H1 (cell line): ENCODE data around the gene AGAP1. TPM values are rescaled to one million over a fixed set of nuclear protein-coding genes. Genes with fewer than 3 reads are reported as not detected.

Source experiments
- CTCF ChIA-PET: fragments of 300-600 bp; sonication (Branson Sonifier 250); formaldehyde crosslinking; loops from one replicate; lab custom pipeline; 2021; ENCODE audit not compliant: partially characterized antibody; lab: Charles Lee
- POLR2A ChIA-PET: fragments of 300-600 bp; sonication (Branson Sonifier 250); formaldehyde crosslinking; loops from one replicate; lab custom pipeline; 2021; ENCODE audit warnings: inconsistent platforms; ENCODE audit not compliant: partially characterized antibody; lab: Charles Lee
- DNase-seq, 2 experiments: peaks; one replicate each; pipeline versions ENCODE4 v3.0.0 to v3.0.0-alpha.2; 2010 to 2022; ENCODE audit warnings: low spot score in 2 of 2, low read depth in 1 of 2, mixed read lengths in 1 of 2
- FAIRE-seq: peaks from 2 replicates; lab custom pipeline; 2011; peaks lifted over from hg19 to GRCh38; lab: Jason Lieb, UNC
- H2AFZ ChIP-seq: 2 replicates; pipeline ENCODE4 v1.8.1; 2012; ENCODE audit warnings: low read length, inconsistent platforms
- H2AK5ac ChIP-seq: 2 replicates; pipeline ENCODE4 v1.6.1; 2013; ENCODE audit warnings: low read depth, low read length
- H2BK120ac ChIP-seq: replicated peaks from 2 replicates; pipeline ENCODE3; 2013; ENCODE audit warnings: low read depth, low read length, inconsistent platforms
- H2BK12ac ChIP-seq: 2 replicates; pipeline ENCODE4 v1.6.1; 2013; ENCODE audit warnings: low read depth, low read length
- H2BK15ac ChIP-seq: 2 replicates; pipeline ENCODE4 v1.6.1; 2013; ENCODE audit warnings: low read length
- H2BK20ac ChIP-seq: 2 replicates; pipeline ENCODE4 v1.6.1; 2013; ENCODE audit warnings: low read length
- H2BK5ac ChIP-seq: 2 replicates; pipeline ENCODE4 v1.6.1; 2013; ENCODE audit warnings: low read depth, low read length
- H3K14ac ChIP-seq: 2 replicates; pipeline ENCODE4 v1.6.1; 2013; ENCODE audit warnings: inconsistent platforms; ENCODE audit not compliant: insufficient read length
- H3K18ac ChIP-seq: 2 replicates; pipeline ENCODE4 v1.6.1; 2013; ENCODE audit warnings: low read length; ENCODE audit errors: extremely low read depth
- H3K23ac ChIP-seq: 2 replicates; pipeline ENCODE4 v1.6.1; 2013; ENCODE audit warnings: inconsistent platforms; ENCODE audit not compliant: insufficient read length
- H3K23me2 ChIP-seq: 2 replicates; pipeline ENCODE4 v1.6.1; 2013; ENCODE audit warnings: low read depth, low read length
- H3K27ac ChIP-seq: 2 replicates; pipeline ENCODE4 v1.6.1; 2011; ENCODE audit warnings: low read depth, low read length, inconsistent platforms
- H3K27me3 ChIP-seq, 4 experiments: replicated peaks in 1 of 4; 1 replicate in 1 of 4; 2 replicates in 3 of 4; pipeline versions ENCODE4 v1.6.1 to v1.8.1; 2011 to 2013; ENCODE audit warnings: low read length in 3 of 4, mild to moderate bottlenecking in 3 of 4, inconsistent platforms in 2 of 4, mixed read lengths in 2 of 4, moderate library complexity in 1 of 4; ENCODE audit not compliant: control insufficient read depth in 3 of 4, insufficient read depth in 3 of 4; ENCODE audit errors: extremely low read depth in 1 of 4
- H3K36me3 ChIP-seq, 4 experiments: 2 replicates each; pipeline versions ENCODE4 v1.6.1 to v1.8.1; 2011 to 2013; ENCODE audit warnings: mild to moderate bottlenecking in 4 of 4, low read length in 3 of 4, moderate library complexity in 2 of 4, control low read depth in 1 of 4, inconsistent platforms in 1 of 4; ENCODE audit not compliant: insufficient read depth in 4 of 4, control insufficient read depth in 2 of 4
- H3K4ac ChIP-seq: replicated peaks from 2 replicates; pipeline ENCODE3; 2013; ENCODE audit warnings: low read length, low read depth, mixed read lengths, inconsistent platforms; ENCODE audit not compliant: insufficient read length
- H3K4me1 ChIP-seq, 4 experiments: replicated peaks in 1 of 4; 1 replicate in 1 of 4; 2 replicates in 3 of 4; pipeline versions ENCODE4 v1.6.1 to v1.8.1; 2011 to 2013; ENCODE audit warnings: low read length in 3 of 4, inconsistent platforms in 2 of 4, mixed read lengths in 1 of 4; ENCODE audit not compliant: insufficient read depth in 4 of 4, control insufficient read depth in 3 of 4
- H3K4me2 ChIP-seq, 2 experiments: 2 replicates each; pipeline versions ENCODE4 v1.6.1 to v1.8.1; 2011 to 2013; ENCODE audit warnings: low read depth in 2 of 2, low read length in 2 of 2, control low read depth in 1 of 2, inconsistent platforms in 1 of 2, mild to moderate bottlenecking in 1 of 2; ENCODE audit not compliant: insufficient read depth in 1 of 2
- H3K4me3 ChIP-seq, 4 experiments: fragments of 200-600, 300-600 bp in 1 of 4; sonication (generic), shearing (Covaris generic), sonication (Bioruptor Twin) in 1 of 4; 2 replicates each; pipeline versions ENCODE4 v1.5.1 to v1.8.1; 2011 to 2016; ENCODE audit warnings: low read length in 4 of 4, low read depth in 3 of 4, control low read depth in 2 of 4, inconsistent platforms in 2 of 4, mild to moderate bottlenecking in 2 of 4, mixed read lengths in 1 of 4, moderate library complexity in 1 of 4; ENCODE audit not compliant: insufficient read depth in 2 of 4; ENCODE audit errors: extremely low read depth in 1 of 4
- H3K56ac ChIP-seq: replicated peaks from 2 replicates; pipeline ENCODE3; 2013; ENCODE audit warnings: low read depth, mild to moderate bottlenecking, mixed read lengths, low read length, inconsistent platforms; ENCODE audit not compliant: insufficient read length
- H3K79me1 ChIP-seq: 2 replicates; pipeline ENCODE4 v1.6.1; 2013; ENCODE audit warnings: low read depth, low read length, control low read depth
- H3K79me2 ChIP-seq, 2 experiments: 2 replicates each; pipeline versions ENCODE4 v1.6.1 to v1.8.1; 2012 to 2013; ENCODE audit warnings: low read length in 2 of 2, mild to moderate bottlenecking in 2 of 2, inconsistent platforms in 1 of 2; ENCODE audit not compliant: insufficient read depth in 2 of 2, control insufficient read depth in 1 of 2
- H3K9ac ChIP-seq, 4 experiments: replicated peaks in 1 of 4; 1 replicate in 1 of 4; 2 replicates in 3 of 4; pipeline versions ENCODE4 v1.6.1 to v1.8.1; 2011 to 2013; ENCODE audit warnings: low read depth in 3 of 4, low read length in 3 of 4, control low read depth in 2 of 4, mild to moderate bottlenecking in 2 of 4, moderate library complexity in 2 of 4, inconsistent platforms in 1 of 4; ENCODE audit errors: extremely low read depth in 1 of 4
- H3K9me3 ChIP-seq, 2 experiments: 2 replicates each; pipeline versions ENCODE4 v1.6.1 to v1.8.1; 2012 to 2013; ENCODE audit warnings: mild to moderate bottlenecking in 2 of 2, moderate library complexity in 2 of 2, control low read depth in 1 of 2, inconsistent platforms in 1 of 2, low read depth in 1 of 2, low read length in 1 of 2, mixed read lengths in 1 of 2; ENCODE audit not compliant: insufficient read depth in 2 of 2
- H4K20me1 ChIP-seq, 2 experiments: replicated peaks in 1 of 2; 2 replicates each; pipeline versions ENCODE3 to v1.8.1; 2011 to 2013; ENCODE audit warnings: inconsistent platforms in 2 of 2, low read length in 2 of 2, mild to moderate bottlenecking in 1 of 2; ENCODE audit not compliant: insufficient read depth in 2 of 2, control insufficient read depth in 1 of 2
- H4K5ac ChIP-seq: 2 replicates; pipeline ENCODE4 v1.6.1; 2013; ENCODE audit warnings: low read length, low read depth, mixed read lengths, inconsistent platforms; ENCODE audit not compliant: insufficient read length
- H4K8ac ChIP-seq: 2 replicates; pipeline ENCODE4 v1.8.0; 2013; ENCODE audit warnings: mild to moderate bottlenecking, moderate library complexity, low read length, inconsistent platforms; ENCODE audit not compliant: insufficient read depth; ENCODE audit errors: extremely low read depth
- H4K91ac ChIP-seq: replicated peaks from 2 replicates; pipeline ENCODE3; 2013; ENCODE audit warnings: low read length, mixed read lengths, inconsistent platforms; ENCODE audit not compliant: insufficient read length
- CBX5 ChIP-seq: fragments of 300-800, 300-1000 bp; sonication (generic); IDR thresholded peaks from 2 replicates; pipeline ENCODE4 v1.7.1; 2016; ENCODE audit warnings: antibody characterized with exemption, low read length, low read depth
- HDAC2 ChIP-seq, 2 experiments: fragments of 300-600 bp in 1 of 2; sonication (generic) in 1 of 2; IDR thresholded peaks; 2 replicates each; pipeline ENCODE4 v1.6.1; 2011 to 2012; ENCODE audit warnings: low read depth in 2 of 2, low read length in 2 of 2, mild to moderate bottlenecking in 2 of 2, moderate library complexity in 2 of 2, borderline replicate concordance in 1 of 2, inconsistent platforms in 1 of 2
- NANOG ChIP-seq: IDR thresholded peaks from 2 replicates; pipeline ENCODE4 v1.6.1; 2011; ENCODE audit warnings: low read length, low read depth, mild to moderate bottlenecking, inconsistent platforms; ENCODE audit not compliant: insufficient read depth, poor library complexity, severe bottlenecking
- SIRT6 ChIP-seq: IDR thresholded peaks from one replicate; pipeline ENCODE4 v1.7.1; 2012; ENCODE audit warnings: low read length, inconsistent platforms
- WGBS, 2 experiments: shearing (Covaris generic) in 1 of 2; methylation state at CpG; one replicate each; pipeline versions ENCODE4 v1.1.6 to v1.1.7; 2013 to 2015; ENCODE audit warnings: low lambda C conversion rate in 2 of 2, mixed read lengths in 2 of 2, inconsistent platforms in 1 of 2, low coverage in 1 of 2, missing lambda C conversion rate in 1 of 2; ENCODE audit not compliant: insufficient replicate concordance in 2 of 2, insufficient coverage in 1 of 2, insufficient read length in 1 of 2; ENCODE audit errors: extremely low coverage in 1 of 2, missing lambda C conversion rate in 1 of 2; 5-methylcytosine and 5-hydroxymethylcytosine counted together
- polyA plus RNA-seq, 7 experiments: library from polyadenylated mRNA; depleted of rRNA in 3 of 7; stranded (reverse) in 5 of 7; unstranded in 2 of 7; fragments of >200 nt in 5 of 7; fragments of 200-250 nt in 2 of 7; gene quantifications; 1 replicate in 5 of 7; 2 replicates in 1 of 7; 4 replicates in 1 of 7; pipeline versions ENCODE4 v1.2.1 to v1.2.3, GENCODE V29; 2011 to 2013; ENCODE audit warnings: missing spikeins in 2 of 7, mixed read lengths in 2 of 7
- total RNA-seq: library from RNA; stranded (reverse); fragmentation: NEBNext Ultra II Directional; extraction: Animal tissue kit (Norgen Biotek cat#: 25700); gene quantifications from 2 replicates; pipeline ENCODE4 v1.2.1, GENCODE V29; 2021
- TF ChIP-seq, protein P1 (sequence below): IDR thresholded peaks from 2 replicates; pipeline ENCODE4 v1.6.1; 2011; ENCODE audit warnings: low read length, improper control_type of control experiment
- TF ChIP-seq, protein P2 (sequence below), 3 experiments: IDR thresholded peaks; 1 replicate in 2 of 3; 2 replicates in 1 of 3; pipeline versions ENCODE4 v1.5.1 to v1.6.1; 2011; ENCODE audit warnings: low read length in 3 of 3, mild to moderate bottlenecking in 3 of 3, inconsistent platforms in 2 of 3, low read depth in 1 of 3, moderate library complexity in 1 of 3; ENCODE audit not compliant: insufficient read depth in 1 of 3; ENCODE audit errors: control extremely low read depth in 1 of 3
- TF ChIP-seq, protein P3 (sequence below): IDR thresholded peaks from 2 replicates; pipeline ENCODE4 v1.6.1; 2012; ENCODE audit warnings: low read length, inconsistent platforms

The AGAP1 gene
- total and polyA plus RNA-seq, 2 of the 8 experiments (the other 6 are each of a cell fraction or from before 2014, with no cell fraction given), result 18.1 to 39.4 TPM

DNA sequence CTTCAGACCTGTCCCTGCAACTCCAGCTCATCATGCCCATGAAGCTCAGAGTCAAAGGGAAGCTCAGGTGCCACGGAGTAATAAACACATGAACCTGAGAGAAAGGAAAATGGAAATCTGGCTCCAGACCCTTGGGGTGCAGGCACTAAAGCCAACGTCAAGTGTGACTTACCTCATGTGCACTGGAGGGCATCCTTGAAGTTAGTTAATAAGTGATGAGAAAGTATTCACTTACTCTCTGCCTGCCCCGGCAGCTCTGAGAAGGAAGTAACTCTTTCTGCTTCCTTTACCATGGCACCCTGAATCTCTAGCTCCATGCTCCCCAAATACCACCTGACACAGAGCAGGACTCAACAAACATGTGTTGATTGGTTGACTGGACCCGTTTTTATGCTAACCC is 21.4 kb upstream of the AGAP1 start:
- no peak overlapping the region for H2BK5ac ChIP-seq
- H3K4ac ChIP-seq, result no peak overlapping the region
- DNase-seq (no peak), FAIRE-seq (no peak)
- WGBS, 2 experiments, result 91% methylated on average over 4 of the region's 4 CpGs; no CpG with 5 or more reads in 1 of the 2 experiments
- no peaks in the 10 kb centered on the region for H4K20me1 ChIP-seq
- H3K27me3 ChIP-seq, result no peaks in the 10 kb centered on the region; a peak in 1 of 7 replicates
- H4K5ac ChIP-seq, result no peak overlapping the region
- H3K36me3 ChIP-seq, result no peaks in the 10 kb centered on the region
- no peak overlapping the region for H3K18ac ChIP-seq
- no peak overlapping the region for H2BK120ac ChIP-seq
- ChIA-PET CTCF (no interaction called here), POLR2A (no interaction called here)
- no peaks in the 10 kb centered on the region for H3K79me1 ChIP-seq
- H3K23ac ChIP-seq, result no peak overlapping the region
- TF ChIP-seq, protein P1, sequence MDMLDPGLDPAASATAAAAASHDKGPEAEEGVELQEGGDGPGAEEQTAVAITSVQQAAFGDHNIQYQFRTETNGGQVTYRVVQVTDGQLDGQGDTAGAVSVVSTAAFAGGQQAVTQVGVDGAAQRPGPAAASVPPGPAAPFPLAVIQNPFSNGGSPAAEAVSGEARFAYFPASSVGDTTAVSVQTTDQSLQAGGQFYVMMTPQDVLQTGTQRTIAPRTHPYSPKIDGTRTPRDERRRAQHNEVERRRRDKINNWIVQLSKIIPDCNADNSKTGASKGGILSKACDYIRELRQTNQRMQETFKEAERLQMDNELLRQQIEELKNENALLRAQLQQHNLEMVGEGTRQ, result no peak
- TF ChIP-seq SIRT6 (no peak), HDAC2 (IDR thresholded peaks at IDR 0.05; ENCODE audit: borderline replicate concordance in 1 of 2, low read depth in 2 of 2, low read length in 2 of 2) (no peak), CBX5 (no peak), NANOG (no peak)
- TF ChIP-seq, protein P2, sequence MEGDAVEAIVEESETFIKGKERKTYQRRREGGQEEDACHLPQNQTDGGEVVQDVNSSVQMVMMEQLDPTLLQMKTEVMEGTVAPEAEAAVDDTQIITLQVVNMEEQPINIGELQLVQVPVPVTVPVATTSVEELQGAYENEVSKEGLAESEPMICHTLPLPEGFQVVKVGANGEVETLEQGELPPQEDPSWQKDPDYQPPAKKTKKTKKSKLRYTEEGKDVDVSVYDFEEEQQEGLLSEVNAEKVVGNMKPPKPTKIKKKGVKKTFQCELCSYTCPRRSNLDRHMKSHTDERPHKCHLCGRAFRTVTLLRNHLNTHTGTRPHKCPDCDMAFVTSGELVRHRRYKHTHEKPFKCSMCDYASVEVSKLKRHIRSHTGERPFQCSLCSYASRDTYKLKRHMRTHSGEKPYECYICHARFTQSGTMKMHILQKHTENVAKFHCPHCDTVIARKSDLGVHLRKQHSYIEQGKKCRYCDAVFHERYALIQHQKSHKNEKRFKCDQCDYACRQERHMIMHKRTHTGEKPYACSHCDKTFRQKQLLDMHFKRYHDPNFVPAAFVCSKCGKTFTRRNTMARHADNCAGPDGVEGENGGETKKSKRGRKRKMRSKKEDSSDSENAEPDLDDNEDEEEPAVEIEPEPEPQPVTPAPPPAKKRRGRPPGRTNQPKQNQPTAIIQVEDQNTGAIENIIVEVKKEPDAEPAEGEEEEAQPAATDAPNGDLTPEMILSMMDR (IDR thresholded peaks at IDR 0.05; ENCODE audit: control extremely low read depth in 1 of 3, insufficient read depth in 1 of 3, low read depth in 1 of 3, low read length in 3 of 3), result no peak
- TF ChIP-seq, protein P3, sequence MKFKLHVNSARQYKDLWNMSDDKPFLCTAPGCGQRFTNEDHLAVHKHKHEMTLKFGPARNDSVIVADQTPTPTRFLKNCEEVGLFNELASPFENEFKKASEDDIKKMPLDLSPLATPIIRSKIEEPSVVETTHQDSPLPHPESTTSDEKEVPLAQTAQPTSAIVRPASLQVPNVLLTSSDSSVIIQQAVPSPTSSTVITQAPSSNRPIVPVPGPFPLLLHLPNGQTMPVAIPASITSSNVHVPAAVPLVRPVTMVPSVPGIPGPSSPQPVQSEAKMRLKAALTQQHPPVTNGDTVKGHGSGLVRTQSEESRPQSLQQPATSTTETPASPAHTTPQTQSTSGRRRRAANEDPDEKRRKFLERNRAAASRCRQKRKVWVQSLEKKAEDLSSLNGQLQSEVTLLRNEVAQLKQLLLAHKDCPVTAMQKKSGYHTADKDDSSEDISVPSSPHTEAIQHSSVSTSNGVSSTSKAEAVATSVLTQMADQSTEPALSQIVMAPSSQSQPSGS, result no peak
- no peak overlapping the region for H4K8ac ChIP-seq
- peaks cover 0 to 6% (median 3%) of the 10 kb centered on the region in 4 experiments; a peak in 3 of 7 replicates for H3K4me1 ChIP-seq
- no peak overlapping the region for H3K14ac ChIP-seq
- H2BK15ac ChIP-seq, result no peak overlapping the region
- H2BK20ac ChIP-seq, result no peak overlapping the region
- H2BK12ac ChIP-seq, result no peak overlapping the region
- H3K9ac ChIP-seq, result no peak overlapping the region
- H3K4me2 ChIP-seq, result no peak overlapping the region
- H2AFZ ChIP-seq, result no peak overlapping the region
- no peaks in the 10 kb centered on the region for H3K23me2 ChIP-seq
- no peaks in the 10 kb centered on the region for H3K79me2 ChIP-seq
- no peak overlapping the region for H4K91ac ChIP-seq
- H3K56ac ChIP-seq, result no peak overlapping the region
- no peak overlapping the region for H3K4me3 ChIP-seq
- no peaks in the 10 kb centered on the region for H3K9me3 ChIP-seq
- H3K27ac ChIP-seq, result no peak overlapping the region
- H2AK5ac ChIP-seq, result no peak overlapping the region
